HG03196 (cell line): ENCODE results near the gene WDR86.
A peak's percentile ranks its signal among the peaks of the same experiment; 100 is the strongest.

Experiments
- ATAC-seq: cut with Tn5 transposase; IDR thresholded peaks from one replicate; pipeline ENCODE4 v1.9.1; 2021; ENCODE audit not compliant: unreplicated experiment

The WDR86 gene

GRCh38 chr7:151439855-151440798 lies 30.3 kb upstream of the WDR86 start, which contains the start of gene CRYGN:
CRYGN (minus strand) TSS chr7:151440141; CDS start chr7:151439917, 224 bp downstream.
- ATAC-seq: no peak

GRCh38 chr7:151438864-151439601 lies 29.2 kb upstream of the WDR86 start:
- ATAC-seq: no peak

GRCh38 chr7:151437866-151438516 lies 28.2 kb upstream of the WDR86 start:
- no peak for ATAC-seq

GRCh38 chr7:151437159-151437553 lies 27.3 kb upstream of the WDR86 start:
- no peak for ATAC-seq

GRCh38 chr7:151436446-151437158 lies 26.8 kb upstream of the WDR86 start:
- no peak for ATAC-seq

- ATAC-seq: no peak
Observed at GRCh38 chr7:151435971-151436370, 26.1 kb upstream of the WDR86 start.

GRCh38 chr7:151435103-151435916 lies 25.5 kb upstream of the WDR86 start:
- no peak for ATAC-seq

- no peak for ATAC-seq
Observed at GRCh38 chr7:151434549-151434948, 24.7 kb upstream of the WDR86 start.

GRCh38 chr7:151433721-151434400 lies 24.0 kb upstream of the WDR86 start:
- no peak for ATAC-seq

- ATAC-seq: peak; percentile 45
Observed at GRCh38 chr7:151432658-151433521, 23.1 kb upstream of the WDR86 start.

- ATAC-seq: no peak
Observed at GRCh38 chr7:151431768-151432311, 22.0 kb upstream of the WDR86 start.

GRCh38 chr7:151431281-151431767 lies 21.5 kb upstream of the WDR86 start:
- ATAC-seq: no peak

- no peak for ATAC-seq
Observed at GRCh38 chr7:151430391-151431205, 20.8 kb upstream of the WDR86 start.

GRCh38 chr7:151429560-151430331 lies 19.9 kb upstream of the WDR86 start:
- ATAC-seq: no peak

GRCh38 chr7:151429237-151429559 lies 19.4 kb upstream of the WDR86 start:
- ATAC-seq: no peak

GRCh38 chr7:151428378-151429236 lies 18.8 kb upstream of the WDR86 start:
- ATAC-seq: no peak
